Gastroesophageal sphincter (tissue), 3 donors: ENCODE measurements around the gene GPR141.
A peak's percentile ranks its signal among the peaks of the same experiment; 100 is the strongest.

ENCODE experiments used
- CTCF ChIP-seq, 4 experiments: fragments of 200-600 bp in 2 of 4; fragments of 450-650 bp in 2 of 4; sonication (generic) in 1 of 4; IDR thresholded peaks; one replicate each; pipeline ENCODE4 v1.5.1; 2017 to 2019; ENCODE audit warnings: antibody characterized with exemption in 4 of 4, mild to moderate bottlenecking in 2 of 4, moderate library complexity in 2 of 4
- POLR2A ChIP-seq, 2 donors: fragments of 450-650 bp; IDR thresholded peaks; one replicate each; pipeline ENCODE4 v1.6.1; 2017; ENCODE audit warnings: antibody characterized with exemption in 2 of 2, mild to moderate bottlenecking in 2 of 2, moderate library complexity in 1 of 2

GRCh38 chr7:37732253-37732652, 48.7 kb downstream of the GPR141 start:
- peak; percentile 13 to 57 (median 46) for TF ChIP-seq CTCF (IDR thresholded peaks at IDR 0.05)
- no peak for TF ChIP-seq POLR2A (IDR thresholded peaks at IDR 0.05)
